Testis (tissue), 2 donors: ENCODE results near the gene MAML2.

Source experiments
- CTCF ChIP-seq, 3 experiments: fragments of 450-650 bp in 2 of 3; fragments of 200-600 bp in 1 of 3; sonication (generic) in 1 of 3; IDR thresholded peaks; one replicate each; pipeline ENCODE4 v1.5.1; 2016 to 2019; ENCODE audit warnings: antibody characterized with exemption in 3 of 3, mild to moderate bottlenecking in 2 of 3, moderate library complexity in 1 of 3
- POLR2A ChIP-seq: fragments of 450-650 bp; IDR thresholded peaks from one replicate; pipeline ENCODE4 v1.6.1; 2017; ENCODE audit warnings: antibody characterized with exemption, mild to moderate bottlenecking, moderate library complexity

GRCh38 chr11:95950905-95951304 lies 392.1 kb downstream of the MAML2 start:
- no peak for TF ChIP-seq CTCF (IDR thresholded peaks at IDR 0.05)
- no peak for TF ChIP-seq POLR2A
